ENCODE measurements around the gene CPSF2. TPM values are rescaled to one million over a fixed set of nuclear protein-coding genes. Genes with fewer than 3 reads are reported as not detected.

The CPSF2 gene
- total RNA-seq, 1 donor from 2014 or later, result 116 TPM

- H3K36me3 Mint-ChIP-seq, result peaks cover 23% of the 10 kb centered on the region
- Histone ChIP-seq H4K20me1 (ENCODE audit: low read depth) (no peaks in the 10 kb centered on the region), H3K27me3 (no peaks in the 10 kb centered on the region), H3K36me3 (peaks cover 29% of the 10 kb centered on the region), H3K4me1 (no peaks in the 10 kb centered on the region), H3K9ac (no peak overlapping the region), H3K27ac (no peak overlapping the region), H3K4me2 (no peak overlapping the region), H3K79me2 (ENCODE audit: low read depth) (no peaks in the 10 kb centered on the region), H2AFZ (replicated peaks) (no peak overlapping the region), H3K4me3 (no peak overlapping the region), H3F3A (ENCODE audit: low read depth) (no peaks in the 10 kb centered on the region), H3K9me3 (ENCODE audit: low read depth) (no peaks in the 10 kb centered on the region)
- H3K27ac Mint-ChIP-seq, result no peak overlapping the region
- H3K27me3 Mint-ChIP-seq (ENCODE audit: insufficient read depth, low read depth), result no peaks in the 10 kb centered on the region
- DNase-seq (ENCODE audit: low spot score), result no peak
- TF ChIP-seq EZH2 (IDR thresholded peaks at IDR 0.05) (no peak), EZH2phosphoT487 (IDR thresholded peaks at IDR 0.05) (no peak), CTCF (IDR thresholded peaks at IDR 0.05) (no peak)
- H3K4me1 Mint-ChIP-seq, result no peaks in the 10 kb centered on the region
- no peaks in the 10 kb centered on the region for H3K9me3 Mint-ChIP-seq
- H3K4me3 Mint-ChIP-seq, result no peak overlapping the region
Measured at GRCh38 chr14:92143309-92143708, 21.5 kb downstream of the CPSF2 start.

- H3K36me3 ChIP-seq, result peaks cover 25% of the 10 kb centered on the region
- no peaks in the 10 kb centered on the region for H4K20me1 ChIP-seq (ENCODE audit: low read depth)
- no peaks in the 10 kb centered on the region for H3K27me3 ChIP-seq
- H3K4me3 Mint-ChIP-seq, result no peak overlapping the region
- no peak overlapping the region for H3K27ac Mint-ChIP-seq
- no peak for DNase-seq (ENCODE audit: low spot score)
- no peaks in the 10 kb centered on the region for H3K9me3 ChIP-seq (ENCODE audit: low read depth)
- H3F3A ChIP-seq (ENCODE audit: low read depth), result no peaks in the 10 kb centered on the region
- no peak overlapping the region for H3K9ac ChIP-seq
- no peaks in the 10 kb centered on the region for H3K9me3 Mint-ChIP-seq
- no peaks in the 10 kb centered on the region for H3K27me3 Mint-ChIP-seq (ENCODE audit: insufficient read depth, low read depth)
- H3K79me2 ChIP-seq (ENCODE audit: low read depth), result no peaks in the 10 kb centered on the region
- H2AFZ ChIP-seq (replicated peaks), result no peak overlapping the region
- no peak overlapping the region for H3K27ac ChIP-seq
- TF ChIP-seq EZH2 (IDR thresholded peaks at IDR 0.05) (no peak), EZH2phosphoT487 (IDR thresholded peaks at IDR 0.05) (no peak), CTCF (IDR thresholded peaks at IDR 0.05) (no peak)
- no peaks in the 10 kb centered on the region for H3K4me1 Mint-ChIP-seq
- H3K4me2 ChIP-seq, result no peak overlapping the region
- H3K36me3 Mint-ChIP-seq, result peaks cover 23% of the 10 kb centered on the region
- H3K4me1 ChIP-seq, result no peaks in the 10 kb centered on the region
- no peak overlapping the region for H3K4me3 ChIP-seq
Measured at GRCh38 chr14:92143962-92144361, 22.2 kb downstream of the CPSF2 start.

- Histone ChIP-seq H3K9ac (no peak overlapping the region), H2AFZ (replicated peaks) (no peak overlapping the region), H3K27ac (no peak overlapping the region), H3K4me2 (no peak overlapping the region), H3F3A (ENCODE audit: low read depth) (no peaks in the 10 kb centered on the region), H3K4me3 (no peak overlapping the region), H3K4me1 (no peaks in the 10 kb centered on the region), H3K27me3 (no peaks in the 10 kb centered on the region), H3K79me2 (ENCODE audit: low read depth) (no peaks in the 10 kb centered on the region), H3K36me3 (peaks cover 25% of the 10 kb centered on the region), H3K9me3 (ENCODE audit: low read depth) (no peaks in the 10 kb centered on the region), H4K20me1 (ENCODE audit: low read depth) (no peaks in the 10 kb centered on the region)
- TF ChIP-seq EZH2phosphoT487 (IDR thresholded peaks at IDR 0.05), result no peak
- no peak for TF ChIP-seq EZH2 (IDR thresholded peaks at IDR 0.05)
- no peak for TF ChIP-seq CTCF (IDR thresholded peaks at IDR 0.05)
- no peaks in the 10 kb centered on the region for H3K4me1 Mint-ChIP-seq
- no peak overlapping the region for H3K4me3 Mint-ChIP-seq
- DNase-seq (ENCODE audit: low spot score), result no peak
- peaks cover 26% of the 10 kb centered on the region for H3K36me3 Mint-ChIP-seq
- H3K27me3 Mint-ChIP-seq (ENCODE audit: insufficient read depth, low read depth), result no peaks in the 10 kb centered on the region
- no peaks in the 10 kb centered on the region for H3K9me3 Mint-ChIP-seq
- H3K27ac Mint-ChIP-seq, result no peak overlapping the region
Measured at GRCh38 chr14:92144708-92145107, 22.9 kb downstream of the CPSF2 start.
